Pons (tissue), 1 donor: ENCODE measurements around the gene CACNA1B.
"Not testable (repeated sequence)": the region's sequence is repeated elsewhere in the genome, so short reads cannot be mapped to it uniquely, and the experiment has no call there.

ENCODE experiments used
- DNase-seq: peaks from one replicate; pipeline ENCODE4 v3.0.0-alpha.2; 2016; ENCODE audit warnings: low spot score

CACNA1B gene

GRCh38 chr9:138073408-138073807, 195.8 kb downstream of the CACNA1B start:
- no peak for DNase-seq

GRCh38 chr9:138073808-138074207, 196.2 kb downstream of the CACNA1B start:
- no peak for DNase-seq

- DNase-seq: no peak
Measured at GRCh38 chr9:138074516-138074915, 196.9 kb downstream of the CACNA1B start.

- DNase-seq: no peak
Measured at GRCh38 chr9:138075496-138075895, 197.9 kb downstream of the CACNA1B start.

DNA sequence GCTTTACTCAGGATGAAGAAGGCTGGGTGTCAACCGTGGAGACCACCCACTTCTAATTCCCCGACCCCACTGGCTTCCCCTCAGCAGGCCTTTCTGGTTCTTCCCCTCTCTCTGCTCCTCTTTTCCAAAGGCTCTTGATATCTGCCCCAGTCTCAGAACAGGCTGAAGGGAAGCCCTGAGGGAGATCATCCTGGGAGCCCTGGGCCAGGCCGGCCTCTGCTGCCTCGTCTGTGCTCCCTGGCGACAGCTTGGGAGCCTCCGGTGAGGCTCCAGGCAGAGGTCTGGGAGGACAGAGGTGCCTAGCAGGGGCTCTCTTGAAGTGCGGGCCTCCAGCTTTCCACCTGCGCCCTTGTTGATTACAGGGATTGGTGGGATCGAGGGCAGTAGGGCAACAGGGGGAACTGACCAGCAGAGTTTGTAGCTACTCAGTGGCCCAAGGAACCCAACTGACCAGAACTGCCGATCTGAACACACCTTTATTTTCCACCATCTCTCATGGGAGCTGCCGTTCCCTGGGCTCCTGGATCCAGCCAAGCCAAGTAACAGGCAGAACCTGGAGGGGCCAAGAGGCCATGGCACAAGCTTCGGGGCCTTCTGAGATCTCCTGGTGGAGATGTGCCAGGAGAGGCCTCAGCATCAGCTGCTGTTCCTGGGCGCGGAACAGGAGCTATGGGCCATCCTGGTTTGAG, 198.5 kb downstream of the CACNA1B start:
- no peak for DNase-seq

GRCh38 chr9:138076650-138077009, 199.0 kb downstream of the CACNA1B start:
- DNase-seq: no peak

DNA sequence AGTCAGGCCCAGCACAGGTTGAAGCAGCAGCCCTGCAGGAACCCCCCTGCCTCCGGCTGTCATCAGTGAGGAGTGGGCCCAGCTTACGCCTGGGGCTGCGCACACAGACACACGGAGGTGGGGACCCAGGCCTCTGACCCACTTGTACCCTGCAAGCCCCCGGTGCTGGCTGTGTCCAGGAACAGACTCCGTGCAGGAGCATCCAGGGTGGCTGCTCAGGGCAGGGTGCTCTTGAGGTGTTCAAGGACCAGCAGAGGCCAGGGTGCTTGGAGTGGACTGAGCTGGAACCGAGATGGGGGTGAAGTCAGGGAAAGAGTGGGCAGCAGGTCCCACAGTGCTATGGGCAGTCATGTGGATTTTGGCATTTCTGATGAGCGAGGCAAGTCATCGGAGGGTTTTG, 199.5 kb downstream of the CACNA1B start:
- no peak for DNase-seq

- DNase-seq: no peak
Measured at GRCh38 chr9:138077898-138078540, 200.4 kb downstream of the CACNA1B start.

DNA sequence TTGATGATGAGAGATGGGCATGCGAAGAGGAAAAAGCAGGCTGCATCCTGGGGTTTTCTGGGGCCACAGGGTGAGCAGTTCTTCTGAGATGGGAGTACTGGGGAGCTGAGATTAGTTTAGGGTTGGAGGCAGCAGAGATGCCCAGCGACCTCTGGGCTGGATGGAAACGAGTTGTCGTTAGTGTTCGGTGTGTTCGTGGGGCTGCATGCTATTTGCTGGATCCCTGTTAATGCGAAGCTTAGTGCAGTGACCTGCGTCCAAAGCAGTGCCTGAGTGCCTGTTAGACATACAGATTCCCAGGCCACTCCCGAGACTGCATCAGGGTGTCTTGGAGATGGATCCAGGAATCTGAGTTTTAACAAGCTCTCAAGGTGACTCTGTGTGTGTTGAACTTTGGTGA, 201.3 kb downstream of the CACNA1B start:
- no peak for DNase-seq

- no peak for DNase-seq
Measured at GRCh38 chr9:138080979-138081378, 203.4 kb downstream of the CACNA1B start.

DNA sequence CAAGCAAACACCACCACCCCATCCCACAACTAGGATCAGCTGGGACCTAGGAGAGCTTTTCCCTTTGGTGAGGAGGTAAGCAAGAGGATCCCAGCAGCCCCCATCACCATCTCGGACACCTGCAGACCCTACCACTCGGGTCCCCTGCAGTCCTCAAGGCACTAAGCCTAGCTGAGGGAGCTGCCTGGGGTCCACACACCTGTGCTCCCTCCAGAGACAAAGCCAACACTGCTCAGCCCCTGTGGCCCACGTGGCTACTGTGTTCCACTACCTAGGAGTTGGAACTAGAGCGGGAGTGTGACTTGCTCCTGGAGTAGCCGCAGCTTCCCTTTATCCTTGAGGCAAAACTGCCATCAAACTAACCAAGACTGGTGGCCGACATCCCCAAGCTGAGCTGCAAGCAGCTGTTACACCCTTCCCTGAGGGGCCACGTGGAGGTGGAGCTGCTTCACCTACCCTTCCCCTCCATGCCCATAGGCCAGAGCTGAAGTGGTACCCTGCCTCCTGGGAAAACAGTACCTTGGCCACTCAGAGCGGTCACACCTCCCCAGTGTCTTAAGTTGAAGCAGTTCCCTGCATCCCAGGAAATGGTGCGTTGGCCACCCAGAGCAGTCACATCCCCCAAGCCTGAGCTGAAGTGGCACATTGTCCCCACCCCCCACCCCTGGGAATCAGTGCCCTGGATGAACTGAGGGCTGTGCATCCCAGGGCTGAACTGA, 205.5 kb downstream of the CACNA1B start:
- no peak for DNase-seq

GRCh38 chr9:138083873-138084272, 206.3 kb downstream of the CACNA1B start:
- DNase-seq: no peak

GRCh38 chr9:138085568-138085967, 208.0 kb downstream of the CACNA1B start:
- no peak for DNase-seq

GRCh38 chr9:138092057-138092456, 214.5 kb downstream of the CACNA1B start:
- not testable (repeated sequence) for DNase-seq

- no peak for DNase-seq
Measured at GRCh38 chr9:138094028-138094427, 216.4 kb downstream of the CACNA1B start.

DNA sequence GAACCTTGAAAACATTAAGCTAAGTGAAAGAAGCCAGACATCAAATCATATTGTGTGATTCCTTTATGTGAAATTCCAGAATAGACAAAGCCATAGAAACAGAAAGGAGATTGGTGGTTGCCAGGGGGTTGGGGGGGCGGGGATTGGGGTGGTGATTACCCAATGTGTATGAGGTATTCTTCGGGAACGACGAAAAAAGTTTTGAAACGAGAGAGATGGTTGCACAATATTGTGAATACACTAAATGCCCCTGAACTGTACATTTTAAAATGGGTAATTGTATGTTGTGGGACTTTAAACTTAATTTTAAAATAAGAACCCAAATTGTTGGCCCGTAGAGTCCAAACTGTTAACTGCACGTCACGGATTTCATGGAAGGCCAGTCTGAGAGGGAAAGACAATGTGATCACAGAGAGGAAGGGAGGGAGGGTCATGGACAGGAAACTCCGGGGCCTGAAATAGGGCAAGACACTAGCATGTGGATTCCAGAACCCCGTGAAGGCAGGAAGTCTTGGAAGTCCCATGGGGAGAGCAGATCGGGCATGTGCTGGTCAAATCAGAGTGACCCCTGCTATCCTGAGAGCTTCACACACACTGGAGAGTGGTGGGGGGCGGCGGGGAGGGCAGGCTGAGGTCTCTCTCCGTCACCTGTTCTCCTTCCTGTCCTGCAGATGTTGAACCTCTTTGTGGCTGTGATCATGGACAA, 218.4 kb downstream of the CACNA1B start:
- DNase-seq: no peak

DNA sequence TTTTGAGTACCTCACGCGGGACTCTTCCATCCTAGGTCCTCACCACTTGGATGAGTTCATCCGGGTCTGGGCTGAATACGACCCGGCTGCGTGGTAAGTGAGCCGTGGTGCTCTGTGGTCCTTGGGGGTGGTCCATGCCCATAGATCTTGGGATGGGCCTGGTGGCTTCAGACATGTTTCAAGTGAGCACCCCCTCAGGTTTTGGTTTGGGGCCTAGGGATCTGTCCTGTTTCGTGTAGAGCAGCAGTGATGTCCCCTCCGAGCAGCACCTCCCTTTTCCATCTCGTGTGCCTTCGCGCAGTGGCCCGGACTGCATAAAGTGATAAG, 218.9 kb downstream of the CACNA1B start:
- DNase-seq: no peak

- DNase-seq: no peak
Measured at GRCh38 chr9:138097501-138097991, 220.0 kb downstream of the CACNA1B start.

DNA sequence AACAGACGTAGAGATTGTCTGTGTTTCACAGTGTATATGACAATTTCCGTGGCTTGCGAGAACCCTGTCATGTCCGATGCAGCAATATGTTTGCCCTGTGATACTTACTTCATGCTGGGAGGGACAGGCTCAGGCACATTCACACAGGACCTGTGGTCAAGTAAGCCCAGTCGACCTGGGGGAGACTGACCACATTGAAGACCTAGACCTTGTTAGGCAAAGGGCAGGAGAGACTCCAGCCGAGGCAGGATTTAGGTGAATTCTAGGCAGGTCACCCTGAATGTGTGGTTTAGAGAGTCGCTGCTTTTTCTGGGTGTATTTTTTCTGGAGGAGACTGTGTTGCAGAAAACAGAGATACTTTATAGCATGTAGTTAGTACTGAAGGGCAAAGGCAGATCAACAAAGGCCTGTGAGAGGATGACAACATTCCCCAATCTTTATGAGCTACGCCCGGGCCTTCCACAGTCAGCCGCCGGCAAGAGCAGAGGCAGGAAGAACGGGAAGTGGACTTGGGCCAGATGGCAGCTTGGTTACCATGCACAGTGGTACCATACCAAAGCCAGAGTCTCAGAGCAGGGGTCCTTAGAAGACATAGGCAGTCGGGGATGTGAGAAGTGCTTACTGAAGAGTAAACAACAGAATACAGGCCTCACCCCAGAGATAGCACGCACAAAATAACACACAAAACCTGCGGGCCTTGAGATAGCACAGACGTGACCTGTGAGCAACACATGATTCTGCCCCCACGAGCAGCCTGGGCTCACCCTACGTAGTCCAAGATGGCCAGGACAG, 220.7 kb downstream of the CACNA1B start:
- DNase-seq: no peak

- no peak for DNase-seq
Measured at GRCh38 chr9:138098908-138099791, 221.6 kb downstream of the CACNA1B start.
